Esophagus squamous epithelium (tissue), 4 donors: Measurements from ENCODE around the gene CREB3.

Experiments used
- POLR2A ChIP-seq, 4 donors: fragments of 450-650 bp; IDR thresholded peaks; one replicate each; pipeline ENCODE4 v1.6.1; 2017; ENCODE audit warnings: antibody characterized with exemption in 4 of 4, mild to moderate bottlenecking in 4 of 4, moderate library complexity in 3 of 4
- TF ChIP-seq, protein P1 (sequence below), 6 experiments: fragments of 450-650 bp in 4 of 6; fragments of 200-600 bp in 2 of 6; sonication (generic) in 2 of 6; IDR thresholded peaks; one replicate each; pipeline ENCODE4 v1.5.1; 2016 to 2019; ENCODE audit warnings: antibody characterized with exemption in 6 of 6, mild to moderate bottlenecking in 4 of 6, moderate library complexity in 4 of 6

DNA sequence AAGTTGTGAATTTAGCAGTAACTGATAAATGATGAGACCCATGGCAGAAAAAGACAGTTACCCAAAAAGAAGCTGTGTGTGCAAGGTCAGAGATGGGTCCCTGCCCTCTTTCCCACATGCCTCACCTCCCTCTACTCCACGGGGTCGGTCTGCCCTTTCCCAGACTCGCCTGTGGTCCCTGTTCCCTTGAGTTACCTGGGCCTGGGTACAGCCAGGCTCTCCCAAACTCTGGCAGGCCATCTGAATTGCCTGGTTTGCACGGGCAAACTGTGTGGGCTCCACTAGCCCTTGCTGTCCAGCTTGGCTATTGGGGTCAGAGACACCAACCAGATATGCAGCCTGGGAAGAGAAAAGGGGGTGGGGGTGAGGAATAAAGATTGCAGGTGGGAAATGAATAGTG lies 24.3 kb upstream of the CREB3 start:
- TF ChIP-seq, protein P1, sequence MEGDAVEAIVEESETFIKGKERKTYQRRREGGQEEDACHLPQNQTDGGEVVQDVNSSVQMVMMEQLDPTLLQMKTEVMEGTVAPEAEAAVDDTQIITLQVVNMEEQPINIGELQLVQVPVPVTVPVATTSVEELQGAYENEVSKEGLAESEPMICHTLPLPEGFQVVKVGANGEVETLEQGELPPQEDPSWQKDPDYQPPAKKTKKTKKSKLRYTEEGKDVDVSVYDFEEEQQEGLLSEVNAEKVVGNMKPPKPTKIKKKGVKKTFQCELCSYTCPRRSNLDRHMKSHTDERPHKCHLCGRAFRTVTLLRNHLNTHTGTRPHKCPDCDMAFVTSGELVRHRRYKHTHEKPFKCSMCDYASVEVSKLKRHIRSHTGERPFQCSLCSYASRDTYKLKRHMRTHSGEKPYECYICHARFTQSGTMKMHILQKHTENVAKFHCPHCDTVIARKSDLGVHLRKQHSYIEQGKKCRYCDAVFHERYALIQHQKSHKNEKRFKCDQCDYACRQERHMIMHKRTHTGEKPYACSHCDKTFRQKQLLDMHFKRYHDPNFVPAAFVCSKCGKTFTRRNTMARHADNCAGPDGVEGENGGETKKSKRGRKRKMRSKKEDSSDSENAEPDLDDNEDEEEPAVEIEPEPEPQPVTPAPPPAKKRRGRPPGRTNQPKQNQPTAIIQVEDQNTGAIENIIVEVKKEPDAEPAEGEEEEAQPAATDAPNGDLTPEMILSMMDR (IDR thresholded peaks at IDR 0.05), result no peak
- TF ChIP-seq POLR2A (IDR thresholded peaks at IDR 0.05), result no peak
